Nephron (organoid): Measurements from ENCODE around the gene RSKR.
"Not testable (repeated sequence)": the region's sequence is repeated elsewhere in the genome, so short reads cannot be mapped to it uniquely, and the experiment has no call there.

ENCODE experiments used
- H3K27ac Mint-ChIP-seq, 3 experiments: 2 replicates each; pipeline ENCODE4 v1.8.0; 2020; ENCODE audit warnings: mixed read lengths in 3 of 3, mild to moderate bottlenecking in 2 of 3, moderate library complexity in 1 of 3
- H3K27me3 Mint-ChIP-seq: 2 replicates; pipeline ENCODE4 v1.8.0; 2021; ENCODE audit warnings: low read depth, mild to moderate bottlenecking, moderate library complexity, mixed read lengths
- H3K36me3 Mint-ChIP-seq: 2 replicates; pipeline ENCODE4 v1.8.0; 2020; ENCODE audit warnings: low read depth, mixed read lengths
- H3K4me1 Mint-ChIP-seq: 2 replicates; pipeline ENCODE4 v1.8.0; 2020; ENCODE audit warnings: mixed read lengths
- H3K4me3 Mint-ChIP-seq, 3 experiments: 2 replicates each; pipeline ENCODE4 v1.8.0; 2020; ENCODE audit warnings: mild to moderate bottlenecking in 3 of 3, mixed read lengths in 3 of 3, moderate library complexity in 2 of 3
- H3K9me3 Mint-ChIP-seq: 2 replicates; pipeline ENCODE4 v1.8.0; 2020; ENCODE audit warnings: mixed read lengths
- CTCF ChIP-seq, 3 experiments: fragments of 200-600 bp; sonication (generic); IDR thresholded peaks; one replicate each; pipeline ENCODE4 v1.5.0; 2021; ENCODE audit warnings: antibody characterized with exemption in 3 of 3; ENCODE audit not compliant: unreplicated experiment in 3 of 3

Gene RSKR

GRCh38 chr17:28613931-28614381 is at the start of gene RSKR:
Gene RSKR, minus strand, starts transcription at chr17:28614185. Its CDS starts 24 bp downstream, at chr17:28614161.
- Mint-ChIP-seq H3K4me3 (no peak within 1 kb of the TSS), H3K27ac (peak within 1 kb of the TSS in 1 of 3 experiments; percentile 39), H3K9me3 (no peaks in the 10 kb centered on the region), H3K36me3 (peaks cover 61% of the 10 kb centered on the region), H3K27me3 (no peaks in the 10 kb centered on the region), H3K4me1 (peaks cover 6% of the 10 kb centered on the region)
- TF ChIP-seq CTCF (IDR thresholded peaks at IDR 0.05; ENCODE audit: unreplicated experiment in 3 of 3), result no peak

GRCh38 chr17:28663723-28664122 is 49.7 kb upstream of the RSKR start:
- Mint-ChIP-seq H3K4me1 (peaks cover 65% of the 10 kb centered on the region), H3K27ac (peak overlapping the region; percentile 98 to 100 (median 98)), H3K9me3 (peaks cover 7% of the 10 kb centered on the region), H3K36me3 (peaks cover 66% of the 10 kb centered on the region), H3K4me3 (peak overlapping the region; percentile 98 to 100 (median 100)), H3K27me3 (no peaks in the 10 kb centered on the region)
- TF ChIP-seq CTCF (IDR thresholded peaks at IDR 0.05; ENCODE audit: unreplicated experiment in 3 of 3), result no peak

GRCh38 chr17:28662527-28662829 is 48.5 kb upstream of the RSKR start:
- H3K27ac Mint-ChIP-seq, result peak overlapping the region; percentile 98 to 100 (median 98)
- H3K4me3 Mint-ChIP-seq, result peak overlapping the region; percentile 98 to 100 (median 100)
- H3K9me3 Mint-ChIP-seq, result peaks cover 9% of the 10 kb centered on the region
- peaks cover 57% of the 10 kb centered on the region for H3K4me1 Mint-ChIP-seq
- H3K36me3 Mint-ChIP-seq, result peaks cover 66% of the 10 kb centered on the region
- no peaks in the 10 kb centered on the region for H3K27me3 Mint-ChIP-seq
- no peak for TF ChIP-seq CTCF (IDR thresholded peaks at IDR 0.05; ENCODE audit: unreplicated experiment in 3 of 3)

GRCh38 chr17:28661635-28662526 is 47.9 kb upstream of the RSKR start, which contains the start of the genes SDF2 and SUPT6H:
Gene SDF2, minus strand, starts transcription at chr17:28661906. Its CDS starts 30 bp downstream, at chr17:28661876.
Gene SUPT6H, plus strand, starts transcription at chr17:28662205. Its CDS starts 11,197 bp downstream, at chr17:28673402.
- no peak for TF ChIP-seq CTCF (IDR thresholded peaks at IDR 0.05; ENCODE audit: unreplicated experiment in 3 of 3)

GRCh38 chr17:28659497-28659881 is 45.5 kb upstream of the RSKR start:
- H3K4me3 Mint-ChIP-seq, result peak overlapping the region; percentile 98 to 100 (median 100)
- H3K9me3 Mint-ChIP-seq, H3K27ac Mint-ChIP-seq, H3K27me3 Mint-ChIP-seq: not testable (repeated sequence)
- peaks cover 42% of the 10 kb centered on the region for H3K4me1 Mint-ChIP-seq
- peaks cover 69% of the 10 kb centered on the region for H3K36me3 Mint-ChIP-seq

More at GRCh38 chr17:28661635-28662526, 47.9 kb upstream of the RSKR start, which contains the start of the genes SDF2 and SUPT6H:
- Mint-ChIP-seq H3K27ac (peak within 1 kb of the TSS; percentile 98 to 100 (median 98)), H3K4me3 (peak within 1 kb of the TSS; percentile 98 to 100 (median 100)), H3K27me3 (no peaks in the 10 kb centered on the region), H3K36me3 (peaks cover 68% of the 10 kb centered on the region), H3K9me3 (peaks cover 9% of the 10 kb centered on the region), H3K4me1 (peaks cover 56% of the 10 kb centered on the region)

- H3K27me3 Mint-ChIP-seq, H3K9me3 Mint-ChIP-seq, H3K27ac Mint-ChIP-seq, H3K4me3 Mint-ChIP-seq: not testable (repeated sequence)
- Mint-ChIP-seq H3K4me1 (peaks cover 38% of the 10 kb centered on the region), H3K36me3 (peaks cover 66% of the 10 kb centered on the region)
Observed at GRCh38 chr17:28658766-28659496, 44.9 kb upstream of the RSKR start.

- Mint-ChIP-seq H3K36me3 (peaks cover 64% of the 10 kb centered on the region), H3K4me1 (peaks cover 32% of the 10 kb centered on the region)
- not testable (repeated sequence) for H3K9me3 Mint-ChIP-seq, H3K4me3 Mint-ChIP-seq, H3K27ac Mint-ChIP-seq, H3K27me3 Mint-ChIP-seq
Observed at GRCh38 chr17:28658342-28658741, 44.4 kb upstream of the RSKR start.
